ENCODE results near the gene SLC9C1.

- TF ChIP-seq, protein P1, sequence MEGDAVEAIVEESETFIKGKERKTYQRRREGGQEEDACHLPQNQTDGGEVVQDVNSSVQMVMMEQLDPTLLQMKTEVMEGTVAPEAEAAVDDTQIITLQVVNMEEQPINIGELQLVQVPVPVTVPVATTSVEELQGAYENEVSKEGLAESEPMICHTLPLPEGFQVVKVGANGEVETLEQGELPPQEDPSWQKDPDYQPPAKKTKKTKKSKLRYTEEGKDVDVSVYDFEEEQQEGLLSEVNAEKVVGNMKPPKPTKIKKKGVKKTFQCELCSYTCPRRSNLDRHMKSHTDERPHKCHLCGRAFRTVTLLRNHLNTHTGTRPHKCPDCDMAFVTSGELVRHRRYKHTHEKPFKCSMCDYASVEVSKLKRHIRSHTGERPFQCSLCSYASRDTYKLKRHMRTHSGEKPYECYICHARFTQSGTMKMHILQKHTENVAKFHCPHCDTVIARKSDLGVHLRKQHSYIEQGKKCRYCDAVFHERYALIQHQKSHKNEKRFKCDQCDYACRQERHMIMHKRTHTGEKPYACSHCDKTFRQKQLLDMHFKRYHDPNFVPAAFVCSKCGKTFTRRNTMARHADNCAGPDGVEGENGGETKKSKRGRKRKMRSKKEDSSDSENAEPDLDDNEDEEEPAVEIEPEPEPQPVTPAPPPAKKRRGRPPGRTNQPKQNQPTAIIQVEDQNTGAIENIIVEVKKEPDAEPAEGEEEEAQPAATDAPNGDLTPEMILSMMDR (IDR thresholded peaks at IDR 0.05; ENCODE audit: borderline replicate concordance, extremely low read depth, low read length, poor library complexity, severe bottlenecking), result no peak
- TF ChIP-seq EZH2 (IDR thresholded peaks at IDR 0.05; ENCODE audit: borderline replicate concordance, low read depth, low read length, severe bottlenecking), result no peak
These were observed 170.5 kb downstream of the SLC9C1 start for GRCh38 chr3:112123548-112123947.
